GM12872 (cell line): ENCODE results near the gene ZNF827.

Source experiments
- TF ChIP-seq, protein P1 (sequence below): IDR thresholded peaks from 3 replicates; pipeline ENCODE4 v1.5.1; 2011; ENCODE audit warnings: low read depth, mild to moderate bottlenecking, low read length, moderate library complexity; ENCODE audit not compliant: insufficient read depth

The ZNF827 gene

GRCh38 chr4:145823743-145824142, 114.9 kb downstream of the ZNF827 start:
- TF ChIP-seq, protein P1, sequence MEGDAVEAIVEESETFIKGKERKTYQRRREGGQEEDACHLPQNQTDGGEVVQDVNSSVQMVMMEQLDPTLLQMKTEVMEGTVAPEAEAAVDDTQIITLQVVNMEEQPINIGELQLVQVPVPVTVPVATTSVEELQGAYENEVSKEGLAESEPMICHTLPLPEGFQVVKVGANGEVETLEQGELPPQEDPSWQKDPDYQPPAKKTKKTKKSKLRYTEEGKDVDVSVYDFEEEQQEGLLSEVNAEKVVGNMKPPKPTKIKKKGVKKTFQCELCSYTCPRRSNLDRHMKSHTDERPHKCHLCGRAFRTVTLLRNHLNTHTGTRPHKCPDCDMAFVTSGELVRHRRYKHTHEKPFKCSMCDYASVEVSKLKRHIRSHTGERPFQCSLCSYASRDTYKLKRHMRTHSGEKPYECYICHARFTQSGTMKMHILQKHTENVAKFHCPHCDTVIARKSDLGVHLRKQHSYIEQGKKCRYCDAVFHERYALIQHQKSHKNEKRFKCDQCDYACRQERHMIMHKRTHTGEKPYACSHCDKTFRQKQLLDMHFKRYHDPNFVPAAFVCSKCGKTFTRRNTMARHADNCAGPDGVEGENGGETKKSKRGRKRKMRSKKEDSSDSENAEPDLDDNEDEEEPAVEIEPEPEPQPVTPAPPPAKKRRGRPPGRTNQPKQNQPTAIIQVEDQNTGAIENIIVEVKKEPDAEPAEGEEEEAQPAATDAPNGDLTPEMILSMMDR: no peak

DNA sequence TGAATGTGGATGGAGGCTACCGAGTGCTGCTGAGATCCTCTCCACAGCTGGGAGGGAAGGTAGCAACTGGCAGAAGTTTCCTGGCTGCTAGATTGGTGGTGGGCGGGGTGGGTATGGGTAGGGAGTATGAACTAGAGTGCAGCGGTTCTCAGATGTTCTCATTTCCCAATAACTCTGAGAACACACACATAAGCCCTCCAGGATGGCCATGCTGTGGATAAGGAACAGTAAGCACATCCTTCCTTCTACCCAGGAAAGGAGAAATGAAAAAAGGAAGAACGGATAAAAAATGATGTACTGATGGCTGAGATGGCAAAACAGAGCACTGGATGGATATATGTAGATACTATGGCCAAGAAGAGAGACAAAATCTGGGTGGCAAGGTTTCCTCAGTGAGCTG, 116.0 kb downstream of the ZNF827 start:
- TF ChIP-seq, protein P1: no peak

DNA sequence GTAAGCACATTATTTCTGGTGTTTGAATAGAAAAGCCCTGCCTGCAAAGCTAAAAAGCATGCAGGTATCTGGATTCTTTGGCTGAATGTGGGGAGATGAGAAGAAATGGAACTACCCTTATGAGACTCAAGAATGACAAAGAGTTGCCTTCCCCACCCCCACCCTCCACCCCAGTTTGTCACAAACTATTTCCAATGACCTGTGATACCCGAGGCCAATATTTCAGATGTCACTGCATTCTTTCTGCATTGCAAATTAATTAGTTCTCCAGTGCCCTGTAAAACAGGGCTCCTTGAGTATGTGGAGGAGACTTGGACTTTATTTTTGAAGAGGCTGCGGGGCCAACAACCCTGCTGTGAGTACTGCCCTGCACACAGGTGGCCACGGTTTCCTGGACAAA, 116.4 kb downstream of the ZNF827 start:
- TF ChIP-seq, protein P1: no peak

GRCh38 chr4:145821766-145822165, 116.9 kb downstream of the ZNF827 start:
- TF ChIP-seq, protein P1: no peak

DNA sequence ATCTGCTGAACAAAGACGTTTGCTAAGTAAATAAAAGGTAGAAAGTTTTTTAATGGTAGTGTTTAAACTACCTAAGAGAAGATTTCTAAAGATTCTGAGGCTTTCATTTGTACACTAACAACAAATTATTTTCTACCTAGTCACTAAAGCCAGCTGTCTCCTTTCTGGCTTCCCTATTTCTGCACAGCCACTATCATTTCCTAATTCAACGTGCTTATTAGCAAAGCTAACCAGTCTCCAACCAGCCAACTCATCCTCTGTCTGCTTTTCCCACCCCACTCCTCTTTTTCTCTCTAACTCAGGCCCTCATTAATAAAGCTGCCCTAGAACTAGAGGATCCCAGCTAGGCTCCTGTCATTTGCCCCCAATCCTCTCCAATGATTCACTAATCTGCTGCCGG, 118.2 kb downstream of the ZNF827 start:
- TF ChIP-seq, protein P1: no peak

DNA sequence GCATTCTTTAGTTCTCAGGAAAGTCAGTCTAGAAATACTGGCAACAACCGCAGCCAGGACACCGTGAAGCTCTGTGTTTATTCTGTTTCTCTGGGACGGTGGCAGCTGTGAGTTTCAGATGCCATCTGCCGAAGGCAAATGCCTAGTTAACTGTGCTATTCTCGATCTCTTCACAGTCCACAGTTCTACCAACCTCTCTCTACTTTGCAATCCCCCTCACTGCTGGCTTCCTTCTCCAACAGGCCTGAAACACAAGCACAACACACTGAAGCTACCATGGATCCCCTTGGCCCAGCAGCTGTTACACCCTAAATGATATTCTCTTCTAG, 118.8 kb downstream of the ZNF827 start:
- TF ChIP-seq, protein P1: no peak

DNA sequence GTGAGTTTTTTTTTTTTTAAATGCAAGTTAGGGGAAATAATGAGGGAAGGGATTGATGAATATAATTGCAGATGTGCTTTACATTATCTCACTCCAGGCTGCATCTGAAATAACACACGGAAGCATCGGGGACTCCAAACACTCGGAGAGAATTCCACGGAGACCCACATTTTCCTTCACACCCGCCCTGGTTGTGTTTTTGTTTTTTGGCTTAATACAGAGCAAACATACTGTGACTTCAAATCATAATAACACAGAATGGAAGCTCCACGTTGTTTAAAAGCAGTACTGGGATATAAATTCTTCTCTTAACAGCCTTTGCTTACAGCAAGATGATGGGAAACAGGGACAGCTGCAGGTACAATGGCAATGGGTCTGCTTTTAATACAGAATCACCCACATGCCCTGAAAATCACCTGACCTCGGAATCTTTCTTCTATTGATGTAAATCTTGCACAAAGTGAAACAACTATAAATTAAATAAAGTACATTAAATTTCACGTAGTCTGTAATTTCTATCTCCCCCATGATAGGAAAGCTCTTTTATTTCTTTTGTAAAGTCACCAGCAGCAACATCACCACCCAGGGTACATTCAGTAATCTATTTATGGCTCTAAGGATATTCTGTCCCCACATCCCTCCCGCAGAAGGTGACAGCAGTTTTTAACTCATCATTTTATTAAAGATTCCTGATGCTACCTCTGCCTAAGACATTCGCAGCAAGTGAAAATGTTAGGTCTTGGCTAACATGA, 119.3 kb downstream of the ZNF827 start:
- TF ChIP-seq, protein P1: no peak
